NCI-H524 (cell line): Measurements from ENCODE around the gene C1orf159.
A peak's percentile ranks its signal among the peaks of the same experiment; 100 is the strongest.
"Not testable (repeated sequence)": the region's sequence is repeated elsewhere in the genome, so short reads cannot be mapped to it uniquely, and the experiment has no call there.

Experiments
- DNase-seq, 2 experiments: peaks; one replicate each; lab custom pipeline; 2025; lab: John Stamatoyannopoulos, UW

C1orf159 gene

GRCh38 chr1:1081311-1082238 is 34.3 kb downstream of the C1orf159 start:
- no peak for DNase-seq

GRCh38 chr1:1080951-1081310 is 35.0 kb downstream of the C1orf159 start:
- no peak for DNase-seq

GRCh38 chr1:1080122-1080757 is 35.6 kb downstream of the C1orf159 start:
- DNase-seq = peak in 1 of 2 experiments; percentile 52

GRCh38 chr1:1079408-1080121 is 36.3 kb downstream of the C1orf159 start:
- DNase-seq = peak; percentile 45 to 71

- DNase-seq = not testable (repeated sequence)
These were observed 38.5 kb downstream of the C1orf159 start for GRCh38 chr1:1077396-1077795.

- DNase-seq = no peak
These were observed 40.5 kb downstream of the C1orf159 start for GRCh38 chr1:1075148-1075935.

- DNase-seq = no peak
These were observed 41.2 kb downstream of the C1orf159 start for GRCh38 chr1:1074631-1075147.

- no peak for DNase-seq
These were observed 41.9 kb downstream of the C1orf159 start, which contains the start of gene RNF223 for GRCh38 chr1:1073743-1074587. Gene RNF223 (minus strand): TSS chr1:1074306. CDS start chr1:1072566, 1,740 bp downstream.

- no peak for DNase-seq
These were observed 42.8 kb downstream of the C1orf159 start for GRCh38 chr1:1072849-1073742.

- DNase-seq = no peak
These were observed 43.5 kb downstream of the C1orf159 start for GRCh38 chr1:1072299-1072848.

GRCh38 chr1:1071486-1072298 is 44.2 kb downstream of the C1orf159 start:
- no peak for DNase-seq

GRCh38 chr1:1069711-1070676 is 45.9 kb downstream of the C1orf159 start:
- DNase-seq = no peak

- DNase-seq = peak in 1 of 2 experiments; percentile 65
These were observed 46.7 kb downstream of the C1orf159 start for GRCh38 chr1:1069056-1069710.

- no peak for DNase-seq
These were observed 47.3 kb downstream of the C1orf159 start for GRCh38 chr1:1068517-1069055.

GRCh38 chr1:1067860-1068516 is 47.9 kb downstream of the C1orf159 start:
- DNase-seq = no peak
